Suppressor macrophage treated with lipopolysaccharide for 1 hour (primary cell): Measurements from ENCODE around the gene ZNF827.

ENCODE experiments used
- DNase-seq, 3 donors: peaks; one replicate each; pipeline ENCODE4 v3.0.0-alpha.2; 2020 to 2022

Gene ZNF827

GRCh38 chr4:145938618-145939440 lies at the start of gene ZNF827:
ZNF827 (minus strand) TSS chr4:145938823; CDS start chr4:145938407, 416 bp downstream.
- DNase-seq, result peak; percentile 39 to 55 (median 54)

DNA sequence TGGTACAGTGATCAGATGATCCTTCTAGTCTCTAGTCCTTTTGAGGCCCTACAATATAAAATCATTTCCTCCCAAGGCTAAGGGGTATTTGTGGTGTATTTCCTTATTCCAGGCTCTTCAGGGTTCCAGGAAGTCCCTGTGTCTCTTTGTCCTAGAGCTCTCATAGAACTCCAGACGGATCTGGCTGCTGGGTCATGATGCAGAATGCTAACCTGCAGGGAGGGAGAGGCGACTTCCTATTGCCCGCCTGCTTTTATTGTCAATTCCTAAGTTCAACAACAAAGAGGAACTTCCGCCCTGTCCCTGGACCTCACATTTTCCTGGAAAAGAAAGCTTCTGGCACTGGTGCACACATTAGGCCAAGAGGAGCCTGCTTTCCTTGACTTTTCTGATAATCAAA lies 45.9 kb upstream of the ZNF827 start:
- DNase-seq, result no peak

DNA sequence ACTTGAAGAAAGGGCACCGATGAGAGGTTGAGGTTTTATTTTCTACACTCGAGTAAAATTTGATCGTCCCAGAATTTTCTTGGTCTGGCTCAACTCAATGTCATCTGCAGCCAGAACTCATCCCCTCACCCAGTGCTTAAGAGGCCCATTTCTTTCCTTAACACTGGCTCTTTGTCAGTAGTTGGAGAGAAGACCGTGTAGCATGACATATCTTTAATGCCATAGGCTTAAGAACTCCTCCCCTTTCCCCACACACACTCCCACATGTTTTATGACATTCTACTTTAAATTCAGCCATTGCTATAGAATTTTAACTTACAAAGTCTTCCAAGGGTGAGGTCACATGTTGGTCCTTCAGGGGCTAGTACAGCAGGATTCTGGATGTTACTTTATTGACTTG lies 44.2 kb upstream of the ZNF827 start:
- no peak for DNase-seq

DNA sequence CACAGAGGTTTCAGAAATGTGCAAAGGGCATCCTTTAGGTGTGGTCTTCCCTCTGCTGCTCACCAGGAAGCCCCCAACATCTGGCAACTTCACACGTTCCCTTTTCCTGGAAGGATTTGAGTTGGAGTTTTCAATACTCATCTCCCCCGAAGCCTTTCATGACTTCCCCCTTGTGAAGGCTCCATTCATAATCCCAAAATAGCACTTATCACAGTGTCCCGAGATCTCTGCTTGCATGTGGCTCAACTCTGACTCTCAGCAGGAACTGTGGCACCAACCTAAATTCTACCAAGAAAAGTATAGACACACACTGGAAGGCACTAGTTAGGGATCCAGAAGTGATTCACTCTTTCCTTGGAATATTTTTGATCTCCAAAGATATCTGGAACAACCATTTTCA lies 40.5 kb upstream of the ZNF827 start:
- DNase-seq, result no peak

DNA sequence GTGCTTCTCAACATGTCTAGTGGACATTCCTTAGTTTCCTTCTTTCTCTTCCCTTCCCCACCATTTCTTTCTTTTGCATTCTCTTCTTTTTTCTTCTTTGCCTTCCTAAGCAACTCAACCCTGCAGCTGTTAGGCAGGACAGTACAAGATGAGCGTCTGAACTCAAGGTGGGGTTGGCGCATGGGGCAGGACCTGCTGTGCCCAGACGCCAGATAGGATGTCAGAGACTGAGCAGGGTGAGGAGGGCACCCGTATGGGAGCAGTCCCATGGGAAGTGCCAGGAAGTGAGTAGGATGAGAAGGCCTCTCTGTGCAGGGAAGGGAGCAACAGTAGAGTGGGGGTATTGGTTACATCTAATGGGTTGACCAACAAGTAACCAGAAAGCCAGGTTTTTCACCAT lies 38.1 kb upstream of the ZNF827 start:
- DNase-seq, result no peak

GRCh38 chr4:145960012-145960411 lies 21.4 kb upstream of the ZNF827 start:
- no peak for DNase-seq

- peak; percentile 29 to 45 (median 40) for DNase-seq
Measured at GRCh38 chr4:145957302-145957701, 18.7 kb upstream of the ZNF827 start.

DNA sequence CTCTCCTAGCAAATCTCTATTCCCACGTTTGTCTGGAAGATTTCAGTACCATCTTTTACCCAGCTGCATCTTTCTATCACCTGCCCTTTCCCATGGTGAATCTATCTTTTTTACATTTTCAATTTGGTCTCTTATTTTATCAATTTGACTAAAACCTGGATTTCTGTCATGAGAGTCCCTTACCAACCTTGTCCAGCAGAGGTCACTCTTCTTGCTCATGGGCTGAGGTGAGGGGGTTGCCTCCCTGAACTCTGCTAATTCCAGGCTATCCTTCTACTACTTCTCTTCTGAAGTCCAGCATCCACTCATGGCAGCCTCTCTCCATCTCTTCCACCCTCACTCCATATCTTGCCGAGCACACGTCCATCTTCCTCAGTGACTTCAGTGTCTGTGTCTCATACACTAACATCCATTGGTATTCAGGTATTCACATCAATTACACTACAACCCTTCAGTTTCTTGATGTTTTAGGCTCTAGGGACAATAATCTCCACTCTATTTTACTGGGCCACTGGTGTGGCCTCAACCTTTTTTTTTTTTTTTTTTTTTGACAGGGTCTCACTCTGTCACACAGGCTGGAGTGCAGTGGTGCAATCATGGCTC lies 17.8 kb upstream of the ZNF827 start:
- peak; percentile 44 to 48 (median 47) for DNase-seq

GRCh38 chr4:145954924-145955339 lies 16.3 kb upstream of the ZNF827 start:
- no peak for DNase-seq

DNA sequence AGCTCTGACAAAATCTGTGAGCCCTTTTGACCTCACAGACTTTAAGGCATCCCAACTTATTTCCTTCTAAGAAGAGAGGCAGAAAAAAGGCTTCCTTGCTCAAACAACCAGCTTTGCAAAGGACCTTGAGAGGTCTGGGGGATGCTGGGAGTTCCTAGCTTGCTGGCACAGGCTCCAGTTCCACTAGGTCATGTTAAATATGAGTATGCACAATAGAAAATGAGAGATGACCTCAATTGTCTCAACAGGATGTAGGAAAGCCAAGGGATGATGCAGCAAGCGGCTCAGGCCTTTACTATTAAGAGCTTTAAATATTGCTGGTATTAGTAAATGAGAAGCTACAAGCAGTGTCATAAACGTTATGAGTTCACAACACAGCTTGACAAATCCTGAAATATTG lies 13.3 kb upstream of the ZNF827 start:
- DNase-seq, result no peak

DNA sequence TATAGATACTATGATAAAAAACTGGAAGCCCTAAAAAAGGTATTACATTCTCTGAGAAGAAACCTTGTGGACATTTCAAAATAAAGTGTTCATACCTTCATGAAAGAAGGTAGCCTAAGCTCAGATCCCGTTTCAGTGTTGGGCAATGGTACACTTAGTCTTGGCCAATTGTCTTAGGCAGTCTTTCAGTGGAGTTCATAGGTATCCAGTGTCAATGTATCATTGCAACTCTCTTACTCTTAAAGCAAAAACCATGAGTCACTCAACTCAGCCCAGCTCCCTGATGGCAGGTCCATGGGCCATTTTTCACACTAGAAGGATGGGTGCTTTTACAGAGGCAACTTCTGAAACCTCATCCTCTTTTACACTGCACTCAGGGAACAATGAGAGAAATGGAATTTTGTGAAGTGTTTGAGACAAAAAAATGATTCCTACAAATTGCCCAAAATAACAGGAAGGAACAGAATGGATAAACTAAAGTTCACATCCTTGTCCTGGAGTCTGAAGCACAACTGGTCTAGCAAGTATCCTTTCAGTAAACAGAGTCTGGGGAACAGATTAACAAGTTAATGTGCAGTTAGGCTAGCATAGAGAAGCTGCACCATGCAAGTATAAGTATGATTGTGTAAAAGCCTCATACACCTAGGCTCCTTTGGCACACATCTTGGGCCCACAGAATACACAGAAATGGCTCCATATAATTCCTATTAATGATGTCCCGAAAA lies 7.0 kb upstream of the ZNF827 start:
- DNase-seq, result no peak

DNA sequence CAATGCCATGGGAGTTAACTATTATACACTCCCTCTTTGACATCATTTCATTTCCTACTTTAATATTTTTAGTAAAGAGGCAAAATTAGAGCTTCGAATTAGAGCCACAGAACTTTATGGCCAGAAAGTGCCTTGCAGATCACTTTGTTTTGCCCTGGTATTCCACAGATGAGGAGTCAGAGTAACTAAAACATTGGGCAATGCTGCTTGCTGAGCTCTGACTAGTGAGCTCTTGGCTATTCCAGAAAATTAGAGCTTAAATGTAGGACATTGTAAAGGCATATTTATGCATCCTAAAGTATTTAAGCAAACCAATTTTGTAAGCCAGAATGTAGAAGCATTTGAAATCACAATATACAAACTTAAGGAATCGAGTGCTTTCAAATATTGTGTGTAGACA lies 6.3 kb upstream of the ZNF827 start:
- no peak for DNase-seq

GRCh38 chr4:145939856-145940255 lies 1.2 kb upstream of the ZNF827 start:
- peak in 1 of 3 donors; percentile 16 for DNase-seq

- DNase-seq, result no peak
Measured at GRCh38 chr4:145939441-145939750, 773 bp upstream of the ZNF827 start.

- DNase-seq, result peak in 2 of 3 donors; percentile 9 to 15
Measured at GRCh38 chr4:145937971-145938611, 532 bp downstream of the ZNF827 start.

DNA sequence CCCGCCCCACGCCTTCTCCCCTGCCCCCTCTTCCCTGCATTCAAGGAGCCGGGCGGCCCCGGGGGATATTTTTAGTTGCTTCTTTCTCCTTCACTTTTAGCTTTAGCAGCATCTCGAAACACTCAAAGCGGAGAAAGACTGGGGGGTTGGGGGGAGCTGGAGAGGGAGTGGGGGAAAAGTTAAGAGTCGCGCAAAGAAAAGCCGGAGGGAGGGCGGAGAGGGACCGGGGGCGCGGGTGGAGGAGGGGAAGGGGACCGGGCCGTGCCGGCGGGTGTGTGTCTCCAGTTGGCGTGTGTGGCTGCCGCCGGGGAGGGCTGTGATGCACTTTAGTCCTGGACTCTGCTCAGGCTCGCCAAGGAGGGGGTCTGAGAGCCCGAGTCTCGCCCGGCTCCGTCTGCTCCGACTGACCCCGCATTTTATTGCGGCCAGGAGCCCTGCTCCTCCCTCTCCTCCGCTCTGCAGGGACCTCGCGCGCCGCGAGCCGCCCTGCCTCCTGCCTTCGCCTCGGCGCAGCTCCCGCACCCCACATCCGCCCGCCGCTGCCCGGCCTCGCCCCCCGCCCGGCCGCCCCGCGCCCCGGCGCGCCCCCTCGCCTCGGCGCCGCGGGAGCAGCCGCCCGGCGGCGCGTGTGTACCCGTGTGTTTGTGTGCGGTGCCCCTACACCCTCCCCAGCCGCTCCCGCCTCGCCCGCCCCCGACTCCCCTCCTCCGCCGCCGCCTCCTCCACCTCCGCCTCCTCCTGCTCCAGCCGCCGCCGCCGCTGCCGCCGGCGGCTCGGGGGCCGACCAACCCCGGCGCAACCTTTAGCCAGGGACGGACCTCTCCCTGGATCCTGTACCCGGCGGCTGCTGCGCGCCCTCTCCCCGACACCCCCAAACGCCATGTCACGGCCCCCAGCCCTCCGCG lies 1.4 kb downstream of the ZNF827 start:
- peak in 2 of 3 donors; percentile 20 to 46 for DNase-seq

- DNase-seq, result peak; percentile 62 to 69 (median 63)
Measured at GRCh38 chr4:145936142-145936996, 2.3 kb downstream of the ZNF827 start.

DNA sequence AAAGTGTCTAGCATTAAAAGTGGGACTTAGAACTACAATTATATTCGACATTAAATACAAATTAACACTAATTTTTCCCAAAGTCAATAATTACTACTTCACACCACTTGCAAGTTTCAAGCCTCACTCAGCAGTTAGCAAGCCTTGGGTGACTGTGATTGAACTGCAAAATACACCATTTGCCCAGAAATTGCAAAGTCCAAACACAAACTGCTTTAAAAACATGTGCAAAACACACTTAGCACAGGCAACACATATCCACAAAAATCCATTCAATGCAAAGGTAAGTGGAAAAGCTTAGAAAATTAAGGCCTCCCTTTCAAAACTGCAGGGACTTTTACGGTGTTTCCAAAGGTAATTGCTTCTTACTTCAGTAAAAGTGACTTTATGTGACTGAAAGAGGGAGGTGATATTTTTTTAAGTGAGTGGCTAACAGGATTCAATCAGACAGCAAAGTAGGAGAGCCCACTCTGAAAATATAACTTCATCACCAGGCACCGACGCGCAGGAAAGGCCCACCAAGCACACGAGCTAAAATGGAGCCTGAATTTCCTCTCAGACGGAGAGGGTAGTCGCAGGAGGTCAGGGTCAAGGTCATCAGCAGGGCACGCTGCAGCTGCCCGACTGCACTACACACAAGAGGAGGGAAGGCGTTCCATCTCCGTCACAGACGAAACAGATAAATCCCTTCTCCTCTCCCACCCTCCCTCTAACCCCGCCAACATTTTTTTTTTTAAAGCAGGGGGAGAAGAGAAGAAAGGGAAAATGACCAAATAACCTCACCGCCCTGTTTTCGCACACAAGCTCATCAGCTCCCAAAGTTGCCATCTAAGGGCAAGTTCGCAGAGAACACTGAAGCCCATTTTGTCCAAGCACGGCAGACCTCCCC lies 3.1 kb downstream of the ZNF827 start:
- DNase-seq, result peak in 1 of 3 donors; percentile 12

GRCh38 chr4:145934434-145935047 lies 4.1 kb downstream of the ZNF827 start:
- DNase-seq, result no peak

DNA sequence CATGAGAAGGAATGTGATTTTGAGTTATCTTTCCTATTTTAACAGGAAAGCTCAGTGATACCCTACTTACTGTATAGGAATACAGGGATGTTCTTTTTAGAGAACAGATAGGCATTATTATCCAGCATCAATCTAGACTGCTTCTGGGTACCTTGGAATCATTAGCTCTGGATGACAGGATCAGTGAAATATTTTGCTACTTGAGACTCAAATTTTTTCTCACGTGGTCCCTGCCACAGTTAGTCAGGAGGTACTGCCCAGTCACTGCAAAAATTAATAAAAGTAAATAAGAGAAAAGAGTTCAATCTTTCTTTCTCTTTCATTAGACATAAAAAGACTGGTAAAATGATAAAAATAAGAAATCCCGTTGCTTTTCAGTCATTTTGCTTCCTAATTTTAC lies 5.5 kb downstream of the ZNF827 start:
- DNase-seq, result no peak
